Activated CD4-positive, alpha-beta T cell treated with anti-CD3 and anti-CD28 coated beads, Interleukin-2, amount 10 ng/mL, durations not matched to agents 7 days and 5 days (primary cell): ENCODE results near the gene TMEM129. TPM values are rescaled to one million over a fixed set of nuclear protein-coding genes. Genes with fewer than 3 reads are reported as not detected.

Source experiments
- CTCF ChIA-PET: fragments of 350-600 bp; sonication (Branson Sonifier 250); formaldehyde crosslinking; loops from one replicate; lab custom pipeline; 2021; ENCODE audit warnings: antibody characterized with exemption; lab: Charles Lee
- POLR2A ChIA-PET: fragments of 350-600 bp; sonication (Branson Sonifier 250); formaldehyde crosslinking; loops from one replicate; lab custom pipeline; 2021; ENCODE audit warnings: antibody characterized with exemption; lab: Charles Lee
- DNase-seq: peaks from one replicate; pipeline ENCODE4 v3.0.0-alpha.2; 2020
- H3K27ac Mint-ChIP-seq: one replicate; pipeline ENCODE4 v1.8.0; 2021; ENCODE audit warnings: mild to moderate bottlenecking, moderate library complexity, mixed read lengths
- H3K27me3 Mint-ChIP-seq: one replicate; pipeline ENCODE4 v1.8.0; 2021; ENCODE audit warnings: mixed read lengths
- H3K36me3 Mint-ChIP-seq: one replicate; pipeline ENCODE4 v1.8.0; 2021; ENCODE audit warnings: low read depth, mixed read lengths
- H3K4me1 Mint-ChIP-seq: one replicate; pipeline ENCODE4 v1.8.0; 2021; ENCODE audit warnings: mixed read lengths
- H3K4me3 Mint-ChIP-seq: one replicate; pipeline ENCODE4 v1.8.0; 2021; ENCODE audit warnings: mild to moderate bottlenecking, moderate library complexity, mixed read lengths
- H3K9me3 Mint-ChIP-seq: one replicate; pipeline ENCODE4 v1.8.0; 2021; ENCODE audit warnings: mixed read lengths
- total RNA-seq, 2 experiments: library from RNA; stranded (reverse); gene quantifications; one replicate each; pipeline ENCODE4 v1.2.3, GENCODE V29; 2021

Gene TMEM129
- total RNA-seq, 2 experiments from 2014 or later = 20.9 to 22.3 TPM

DNA sequence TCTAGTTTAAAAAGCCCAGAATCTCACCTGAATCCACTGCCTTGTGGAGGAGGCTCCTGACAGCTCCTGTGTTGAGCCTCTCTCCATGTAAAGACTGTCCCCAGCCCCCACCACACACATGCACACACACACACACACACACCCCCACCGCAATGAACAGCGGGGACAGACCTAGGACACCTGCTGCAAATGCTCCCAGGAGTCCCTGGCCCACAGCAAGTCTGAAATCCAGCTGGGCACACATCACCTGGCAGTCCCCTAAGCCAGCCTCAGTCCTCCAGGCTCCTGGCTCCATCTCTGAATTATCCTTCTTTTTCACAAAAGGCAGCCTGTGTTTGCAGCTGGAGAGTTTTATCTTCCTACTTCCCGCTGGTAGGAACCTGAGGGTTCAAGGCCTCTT, 30.4 kb downstream of the TMEM129 start:
- no peak overlapping the region for H3K27ac Mint-ChIP-seq
- no peaks in the 10 kb centered on the region for H3K9me3 Mint-ChIP-seq
- no peak overlapping the region for H3K4me3 Mint-ChIP-seq
- H3K36me3 Mint-ChIP-seq = peaks cover 52% of the 10 kb centered on the region
- H3K4me1 Mint-ChIP-seq = peaks cover 7% of the 10 kb centered on the region
- CTCF ChIA-PET = interaction anchor here (2.1 to 6.9 kb wide), 2 partner anchors 19 to 36 kb away, joined by 9 to 94 read pairs; no protein-coding TSS in a partner anchor
- H3K27me3 Mint-ChIP-seq = no peaks in the 10 kb centered on the region
- no peak for DNase-seq
- POLR2A ChIA-PET = interaction anchor here (1.4 kb wide), 1 partner anchor 21 kb away, joined by 3 read pairs; the partner anchor contains the start of gene SLBP

DNA sequence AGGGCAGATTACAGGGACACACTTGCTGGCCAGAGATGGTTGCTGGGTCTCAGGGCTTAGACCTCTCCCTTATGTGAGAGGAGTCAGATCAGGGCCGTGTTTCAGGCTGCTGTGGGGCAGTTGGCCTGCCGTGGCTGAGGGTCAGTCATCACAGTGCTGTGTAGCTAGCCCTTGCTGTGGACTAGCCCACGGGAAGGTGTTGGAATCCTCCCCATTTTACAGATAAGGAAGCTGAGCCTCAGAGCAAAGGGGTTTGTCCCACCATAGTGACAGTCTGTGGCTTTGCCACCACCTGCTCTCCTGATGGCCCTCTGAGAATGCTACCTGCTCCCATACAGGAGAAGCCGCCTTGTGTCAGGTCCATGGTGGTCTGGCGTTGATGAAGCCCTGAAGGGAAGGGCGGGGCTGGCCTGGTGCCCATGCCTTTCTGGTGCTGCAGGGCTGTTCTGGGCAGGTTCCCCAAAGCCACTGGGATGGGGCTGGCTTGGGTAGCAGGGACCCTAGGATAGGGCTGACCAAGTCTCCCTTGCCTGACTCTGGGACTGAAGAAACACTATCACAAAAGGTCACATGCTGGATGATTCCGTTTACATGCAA, 34.6 kb downstream of the TMEM129 start:
- Mint-ChIP-seq H3K27me3 (peaks cover 5% of the 10 kb centered on the region), H3K4me3 (no peak overlapping the region), H3K36me3 (peaks cover 18% of the 10 kb centered on the region), H3K4me1 (peaks cover 12% of the 10 kb centered on the region), H3K9me3 (no peaks in the 10 kb centered on the region), H3K27ac (no peak overlapping the region)
- no peak for DNase-seq
- ChIA-PET POLR2A (no interaction called here), CTCF (no interaction called here)

DNA sequence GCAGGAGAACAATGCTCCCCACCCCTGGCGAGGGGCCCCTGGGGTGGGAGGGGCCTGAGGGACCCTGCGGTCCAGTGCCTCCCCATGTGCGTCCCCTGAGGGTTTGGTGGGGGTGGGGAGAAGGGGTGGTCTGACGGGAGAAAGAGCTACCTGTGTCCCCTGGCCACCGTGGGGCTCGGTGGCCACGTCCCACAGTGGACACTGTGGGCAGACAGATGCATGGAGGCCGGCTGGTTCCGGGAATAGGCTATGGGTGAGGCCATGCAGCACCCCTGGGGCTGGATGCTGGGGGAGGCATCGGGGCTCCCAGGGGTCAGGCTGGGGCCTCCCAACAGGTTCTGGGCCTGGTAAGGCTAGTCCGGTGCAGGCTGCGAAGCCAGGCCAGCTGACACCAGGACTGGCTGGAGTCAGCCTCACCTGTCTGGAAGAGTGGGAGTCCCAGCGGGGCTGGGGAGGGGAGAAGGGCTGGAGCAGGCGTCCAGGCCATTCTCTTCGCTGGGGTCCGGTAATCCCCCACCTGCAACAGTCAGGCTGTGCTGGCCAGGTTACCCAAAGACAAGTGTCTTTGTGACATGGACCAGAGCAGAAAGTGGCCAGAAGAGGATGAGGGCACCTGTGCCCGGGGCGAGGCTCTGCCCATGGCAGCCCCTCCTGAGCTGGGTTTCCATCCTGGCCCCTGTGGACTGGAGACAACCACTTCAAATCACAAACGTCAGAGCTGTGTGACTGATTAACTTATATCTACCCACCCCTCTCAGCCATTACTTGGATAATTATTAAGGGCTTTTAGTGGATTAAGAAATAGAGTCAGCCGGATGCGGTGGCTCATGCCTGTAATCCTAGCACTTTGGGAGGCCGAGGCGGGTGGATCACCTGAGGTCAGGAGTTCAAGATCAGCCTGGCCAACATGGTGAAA, 35.6 kb downstream of the TMEM129 start:
- no peak overlapping the region for H3K27ac Mint-ChIP-seq
- CTCF ChIA-PET = no interaction called here
- peaks cover 5% of the 10 kb centered on the region for H3K27me3 Mint-ChIP-seq
- DNase-seq = no peak
- peaks cover 9% of the 10 kb centered on the region for H3K36me3 Mint-ChIP-seq
- no peak overlapping the region for H3K4me3 Mint-ChIP-seq
- H3K9me3 Mint-ChIP-seq = no peaks in the 10 kb centered on the region
- POLR2A ChIA-PET = no interaction called here
- H3K4me1 Mint-ChIP-seq = peaks cover 12% of the 10 kb centered on the region

DNA sequence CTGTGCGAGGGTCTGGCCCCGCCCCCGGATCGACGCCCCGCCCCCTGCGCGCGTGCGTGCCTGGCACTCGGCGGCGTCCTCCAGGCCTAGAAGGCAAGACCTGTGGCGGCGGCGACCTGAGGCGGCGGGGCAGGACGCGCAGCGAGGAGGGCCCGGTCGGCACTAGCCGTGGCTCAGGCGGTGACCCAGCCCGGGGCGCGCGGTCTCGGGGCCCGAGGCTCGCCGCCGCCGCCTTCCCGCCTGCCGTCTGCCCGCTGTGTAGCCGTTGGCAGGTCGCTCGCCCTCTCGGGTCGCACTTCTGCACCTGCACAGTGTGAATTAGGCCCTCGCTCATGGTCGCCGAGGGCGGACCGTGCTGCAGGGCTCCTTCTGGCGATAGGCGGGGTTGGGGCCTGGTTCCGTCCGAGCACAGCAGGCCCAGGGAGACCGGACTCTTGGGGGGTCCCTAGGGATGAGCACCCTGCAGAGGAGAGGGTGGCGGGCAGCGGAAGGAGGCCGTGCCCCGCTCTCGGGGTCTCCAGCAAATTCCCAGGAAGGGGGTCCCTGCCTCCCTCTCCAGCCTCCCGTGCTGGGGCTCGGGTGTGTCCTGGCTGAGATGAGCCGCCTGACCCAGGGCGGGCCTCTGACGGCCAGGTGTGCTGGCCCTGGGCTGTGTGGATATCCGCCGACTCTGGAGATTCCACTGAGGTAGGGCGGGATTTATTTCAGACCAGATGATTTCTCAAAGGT, 36.5 kb downstream of the TMEM129 start:
- Mint-ChIP-seq H3K9me3 (no peaks in the 10 kb centered on the region), H3K27ac (no peak overlapping the region), H3K4me3 (peak overlapping the region; percentile 51), H3K27me3 (peaks cover 5% of the 10 kb centered on the region), H3K36me3 (peaks cover 3% of the 10 kb centered on the region), H3K4me1 (peaks cover 12% of the 10 kb centered on the region)
- ChIA-PET CTCF (no interaction called here), POLR2A (no interaction called here)
- DNase-seq = peak; percentile 92

DNA sequence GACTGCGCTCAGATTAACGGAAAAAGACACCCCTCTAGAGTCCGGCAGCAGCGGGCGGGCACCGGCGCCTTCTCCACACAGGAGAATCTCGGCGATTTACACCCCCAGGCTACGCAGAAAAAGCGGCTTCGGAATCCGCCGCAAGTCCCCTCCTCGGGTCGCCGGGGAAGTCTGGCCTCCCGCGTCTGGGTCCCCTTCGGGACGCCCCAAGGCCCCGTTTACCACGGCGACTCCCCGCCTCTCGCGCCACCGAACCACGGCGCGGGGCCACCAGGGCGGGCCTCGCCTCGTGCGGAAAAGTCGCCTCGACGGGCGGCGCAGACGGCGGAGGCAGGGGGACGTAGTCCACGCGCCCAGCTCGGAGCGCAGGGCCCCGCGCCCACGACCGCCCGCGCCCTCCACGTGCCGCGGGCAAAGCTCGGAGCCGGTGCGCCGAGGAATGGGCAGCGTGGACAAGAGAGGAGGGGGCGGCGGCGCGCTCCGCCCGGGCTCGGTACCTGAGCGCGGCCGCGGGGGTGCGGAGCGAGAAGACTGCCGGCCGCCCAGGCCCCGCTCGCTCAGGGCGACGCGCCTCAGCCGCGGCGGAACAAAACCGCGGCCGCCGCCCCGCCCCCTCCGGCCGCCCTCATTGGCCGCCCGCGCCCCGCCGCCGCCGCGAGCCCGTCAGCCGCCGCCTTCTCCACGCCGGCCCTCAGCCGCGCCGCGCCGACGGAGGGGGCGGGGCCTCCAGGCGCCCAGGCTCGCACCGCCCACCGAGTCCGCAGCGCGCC, 37.2 kb downstream of the TMEM129 start, which contains the start of gene FAM53A:
TSS of gene FAM53A (minus strand) at position 578 of the 770 bp plus-strand sequence. CDS start 15,572 bp downstream, outside the sequence.
- no peaks in the 10 kb centered on the region for H3K36me3 Mint-ChIP-seq
- no peaks in the 10 kb centered on the region for H3K9me3 Mint-ChIP-seq
- DNase-seq = no peak
- peak within 1 kb of the TSS; percentile 80 for H3K27ac Mint-ChIP-seq
- H3K4me1 Mint-ChIP-seq = peaks cover 12% of the 10 kb centered on the region
- H3K4me3 Mint-ChIP-seq = peak within 1 kb of the TSS; percentile 75
- POLR2A ChIA-PET = no interaction called here
- H3K27me3 Mint-ChIP-seq = peaks cover 5% of the 10 kb centered on the region
- CTCF ChIA-PET = interaction anchor here (0.7 kb wide), 1 partner anchor 177 kb away, joined by 3 read pairs; no protein-coding TSS in a partner anchor

DNA sequence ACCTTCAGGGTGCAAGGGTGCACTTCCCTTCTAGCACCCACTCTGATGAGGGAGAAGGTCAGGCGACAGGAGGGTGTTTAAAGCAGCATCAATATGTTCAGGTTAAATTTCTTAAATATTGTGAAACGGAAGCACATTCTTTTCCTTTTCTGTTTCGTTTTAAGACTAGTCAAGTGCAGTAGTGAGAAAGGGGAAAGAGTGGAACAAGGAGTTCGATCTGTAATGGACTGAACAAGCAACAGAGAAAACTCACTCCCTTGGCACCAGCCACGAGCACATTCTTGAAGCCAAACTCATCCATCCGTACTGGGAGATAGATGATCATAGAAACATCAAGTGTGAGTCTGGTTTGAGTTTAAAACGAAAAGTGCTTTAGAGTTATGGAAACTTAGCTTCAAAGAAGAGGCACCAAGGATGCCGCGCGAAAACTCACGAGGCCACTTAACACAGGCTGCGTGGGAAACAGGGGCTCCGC, 37.8 kb downstream of the TMEM129 start:
- Mint-ChIP-seq H3K27me3 (peaks cover 5% of the 10 kb centered on the region), H3K9me3 (no peaks in the 10 kb centered on the region), H3K27ac (peak overlapping the region; percentile 80), H3K4me3 (peak overlapping the region; percentile 75), H3K36me3 (no peaks in the 10 kb centered on the region), H3K4me1 (peaks cover 12% of the 10 kb centered on the region)
- ChIA-PET CTCF (interaction anchor here (0.6 to 1.4 kb wide), 2 partner anchors 10 to 960 kb away, joined by 3 to 4 read pairs; no protein-coding TSS in a partner anchor), POLR2A (no interaction called here)
- peak; percentile 29 for DNase-seq

DNA sequence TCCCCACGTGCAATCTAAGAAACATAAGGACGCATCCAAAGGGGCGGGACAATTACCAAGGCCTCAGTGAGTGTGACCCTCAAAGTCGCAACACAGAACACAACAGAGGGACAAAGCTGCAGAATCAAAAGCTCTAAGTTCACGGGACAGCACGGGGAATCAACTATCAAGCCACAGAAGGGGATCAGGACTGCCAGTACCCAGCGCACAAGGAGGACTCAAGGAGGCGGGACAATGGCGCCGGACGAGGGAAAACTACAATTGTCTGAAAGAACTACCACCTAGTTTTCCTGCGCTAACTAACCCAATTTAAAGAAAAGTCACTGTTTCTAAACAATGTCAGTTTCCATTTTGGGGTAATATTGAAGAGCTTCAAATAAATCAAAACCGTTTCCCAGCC, 38.3 kb downstream of the TMEM129 start:
- Mint-ChIP-seq H3K27me3 (peaks cover 5% of the 10 kb centered on the region), H3K4me1 (peaks cover 12% of the 10 kb centered on the region), H3K9me3 (no peaks in the 10 kb centered on the region), H3K27ac (peak overlapping the region; percentile 80), H3K4me3 (peak overlapping the region; percentile 75), H3K36me3 (no peaks in the 10 kb centered on the region)
- ChIA-PET POLR2A (no interaction called here), CTCF (interaction anchor here (0.6 to 1.4 kb wide), 2 partner anchors 10 to 960 kb away, joined by 3 to 4 read pairs; no protein-coding TSS in a partner anchor)
- DNase-seq = no peak

DNA sequence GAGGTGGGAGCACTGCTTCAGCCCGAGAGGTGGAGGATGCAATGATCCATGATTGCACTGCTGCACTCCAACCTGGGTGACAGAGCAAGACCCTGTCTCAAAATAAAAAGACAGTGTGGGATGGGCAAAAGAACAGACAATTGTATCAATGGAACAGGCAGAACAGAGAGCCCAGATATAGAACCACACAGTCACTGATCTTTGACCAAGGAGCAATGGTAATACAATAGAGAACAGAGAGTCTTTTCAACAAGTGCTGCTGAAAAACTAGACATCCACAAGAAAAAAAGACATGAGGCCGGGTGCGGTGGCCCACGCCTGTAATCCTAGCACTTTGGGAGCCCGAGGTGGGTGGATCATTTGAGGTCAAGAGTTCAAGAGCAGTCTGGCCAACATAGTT, 42.9 kb downstream of the TMEM129 start:
- H3K27ac Mint-ChIP-seq = no peak overlapping the region
- no peaks in the 10 kb centered on the region for H3K9me3 Mint-ChIP-seq
- POLR2A ChIA-PET = no interaction called here
- H3K36me3 Mint-ChIP-seq = no peaks in the 10 kb centered on the region
- CTCF ChIA-PET = interaction anchor here (0.9 to 1.6 kb wide), 2 partner anchors 20 to 23 kb away, joined by 3 to 5 read pairs; no protein-coding TSS in a partner anchor
- H3K27me3 Mint-ChIP-seq = peaks cover 5% of the 10 kb centered on the region
- no peak for DNase-seq
- H3K4me1 Mint-ChIP-seq = peaks cover 8% of the 10 kb centered on the region
- no peak overlapping the region for H3K4me3 Mint-ChIP-seq

DNA sequence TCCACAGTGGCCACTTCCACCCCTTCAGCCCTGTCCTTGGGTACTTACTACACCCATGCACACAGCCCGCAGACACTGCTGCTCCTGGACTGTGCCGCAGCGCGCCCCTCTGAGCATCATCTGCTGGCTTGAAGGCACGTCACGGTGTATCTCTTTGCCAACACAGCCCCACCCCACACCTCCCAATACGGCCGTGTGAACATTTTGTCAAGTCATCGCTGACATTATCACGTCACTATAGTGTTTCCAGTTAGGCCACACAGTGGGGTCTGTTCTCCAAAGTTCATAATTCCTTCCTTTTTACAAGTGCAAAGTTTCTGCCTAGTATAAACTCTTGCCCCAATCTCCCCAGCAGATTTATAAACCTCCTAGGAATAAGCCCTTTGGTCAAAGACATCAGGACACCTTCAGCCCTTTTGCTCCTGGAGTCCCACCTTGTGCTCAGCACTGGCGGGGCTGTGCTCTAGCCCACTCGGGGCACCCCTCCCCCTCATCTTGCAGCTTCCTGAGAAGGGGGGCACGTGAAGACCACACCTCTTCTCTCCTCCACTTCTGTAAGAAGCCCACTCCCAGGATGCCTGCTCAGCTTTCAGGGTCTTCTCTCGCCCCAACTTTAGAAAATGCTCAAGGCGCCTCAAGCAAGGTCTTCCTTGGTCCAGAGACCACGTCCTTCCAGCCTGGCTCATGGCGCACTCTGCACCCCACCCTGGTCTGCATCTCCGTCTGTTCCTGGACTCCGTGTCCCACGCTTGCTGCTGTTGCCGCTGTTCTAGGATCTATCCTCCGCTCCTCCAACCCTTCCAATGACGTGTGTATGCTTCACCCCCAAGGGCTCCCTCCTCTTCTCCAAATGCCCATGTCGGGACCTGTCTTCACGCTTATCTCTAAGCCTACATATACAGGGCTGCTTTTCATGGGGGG, 44.3 kb downstream of the TMEM129 start:
- ChIA-PET CTCF (interaction anchor here (0.9 to 1.4 kb wide), 2 partner anchors 17 to 18 kb away, joined by 3 to 4 read pairs; no protein-coding TSS in a partner anchor), POLR2A (no interaction called here)
- no peak overlapping the region for H3K27ac Mint-ChIP-seq
- no peak overlapping the region for H3K4me3 Mint-ChIP-seq
- H3K4me1 Mint-ChIP-seq = no peaks in the 10 kb centered on the region
- no peaks in the 10 kb centered on the region for H3K36me3 Mint-ChIP-seq
- no peaks in the 10 kb centered on the region for H3K27me3 Mint-ChIP-seq
- DNase-seq = no peak
- H3K9me3 Mint-ChIP-seq = no peaks in the 10 kb centered on the region

DNA sequence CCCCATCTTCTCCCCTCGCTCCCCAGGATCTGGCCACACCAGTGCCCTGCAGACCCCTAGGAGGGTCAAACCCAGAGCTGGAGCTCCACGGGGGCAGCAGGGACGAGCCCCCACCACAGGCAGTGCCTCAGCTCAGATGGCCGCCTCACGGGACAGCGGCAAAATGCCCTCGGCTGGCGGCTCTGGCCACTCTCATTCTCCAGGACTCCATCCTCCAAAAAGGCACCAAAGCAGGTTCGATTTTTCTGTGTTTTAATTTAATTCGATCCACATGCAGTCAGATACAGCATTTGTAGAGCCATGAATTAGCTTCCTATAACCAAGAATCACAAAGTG, 45.4 kb downstream of the TMEM129 start:
- ChIA-PET CTCF (interaction anchor here (1.4 kb wide), 1 partner anchor 18 kb away, joined by 4 read pairs; no protein-coding TSS in a partner anchor), POLR2A (no interaction called here)
- no peaks in the 10 kb centered on the region for H3K9me3 Mint-ChIP-seq
- no peaks in the 10 kb centered on the region for H3K36me3 Mint-ChIP-seq
- no peaks in the 10 kb centered on the region for H3K4me1 Mint-ChIP-seq
- H3K27me3 Mint-ChIP-seq = no peaks in the 10 kb centered on the region
- no peak overlapping the region for H3K4me3 Mint-ChIP-seq
- H3K27ac Mint-ChIP-seq = no peak overlapping the region
- no peak for DNase-seq
